GM21528 (cell line): Measurements from ENCODE around the gene ZRANB1.

Experiments
- ATAC-seq: cut with Tn5 transposase; IDR thresholded peaks from one replicate; pipeline ENCODE4 v1.9.1; 2021; ENCODE audit warnings: mild to moderate bottlenecking, moderate library complexity; ENCODE audit not compliant: unreplicated experiment, low FRiP score

The ZRANB1 gene

GRCh38 chr10:125029584-125030242 is 87.8 kb downstream of the ZRANB1 start:
- ATAC-seq: no peak

- ATAC-seq: no peak
These were observed 88.8 kb downstream of the ZRANB1 start for GRCh38 chr10:125030567-125031197.

GRCh38 chr10:125032474-125033020 is 90.6 kb downstream of the ZRANB1 start:
- ATAC-seq: no peak

- ATAC-seq: no peak
These were observed 91.4 kb downstream of the ZRANB1 start for GRCh38 chr10:125033146-125033924.

GRCh38 chr10:125034675-125035074 is 92.8 kb downstream of the ZRANB1 start:
- no peak for ATAC-seq

- no peak for ATAC-seq
These were observed 93.2 kb downstream of the ZRANB1 start for GRCh38 chr10:125035136-125035535.

- ATAC-seq: no peak
These were observed 93.8 kb downstream of the ZRANB1 start for GRCh38 chr10:125035588-125036295.

- ATAC-seq: no peak
These were observed 95.4 kb downstream of the ZRANB1 start for GRCh38 chr10:125037145-125037877.
